ENCODE measurements around the gene SH2D3C.

SH2D3C gene

DNA sequence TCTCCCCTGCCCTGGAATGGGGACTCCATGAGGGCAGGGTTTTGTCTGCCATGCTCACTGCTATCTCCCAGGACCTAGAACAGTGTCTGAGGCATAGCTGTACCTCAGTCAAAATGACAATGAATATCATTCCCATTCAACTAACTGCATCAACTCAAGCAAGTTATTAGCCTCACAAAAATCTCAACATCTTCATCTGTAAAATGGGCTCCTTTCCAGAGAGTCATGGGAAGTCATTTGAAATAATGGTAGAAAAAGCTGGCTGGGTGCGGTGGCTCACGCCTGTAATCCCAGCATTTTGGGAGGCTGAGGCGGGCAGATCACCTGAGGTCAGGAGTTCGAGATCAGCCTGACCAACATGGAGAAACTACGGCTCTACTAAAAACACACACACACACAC, 9.4 kb downstream of the SH2D3C start:
- Histone ChIP-seq H3K9ac (ENCODE audit: low read length) (no peak overlapping the region), H3K36me3 (ENCODE audit: low read length) (no peaks in the 10 kb centered on the region), H3K27ac (ENCODE audit: low read depth, low read length) (no peak overlapping the region), H3K9me2 (replicated peaks; ENCODE audit: insufficient read depth, low read length) (no peaks in the 10 kb centered on the region), H3K4me2 (ENCODE audit: low read depth, low read length, poor library complexity, severe bottlenecking) (no peak overlapping the region), H3K27me3 (ENCODE audit: low read length) (no peaks in the 10 kb centered on the region), H3K9me3 (ENCODE audit: insufficient read depth, low read length) (no peaks in the 10 kb centered on the region), H4K20me1 (ENCODE audit: low read depth, low read length) (no peaks in the 10 kb centered on the region), H2AFZ (ENCODE audit: low read depth, low read length, severe bottlenecking) (no peak overlapping the region), H3F3A (ENCODE audit: insufficient read depth) (peaks cover 7% of the 10 kb centered on the region), H3K79me2 (ENCODE audit: insufficient read depth, low read length) (no peaks in the 10 kb centered on the region), H3K4me3 (ENCODE audit: insufficient read depth, low read length, poor library complexity, severe bottlenecking) (no peak overlapping the region)
- TF ChIP-seq EZH2phosphoT487 (conservative IDR thresholded peaks at IDR 0.05; ENCODE audit: low read length), result no peak
- TF ChIP-seq, protein P1, sequence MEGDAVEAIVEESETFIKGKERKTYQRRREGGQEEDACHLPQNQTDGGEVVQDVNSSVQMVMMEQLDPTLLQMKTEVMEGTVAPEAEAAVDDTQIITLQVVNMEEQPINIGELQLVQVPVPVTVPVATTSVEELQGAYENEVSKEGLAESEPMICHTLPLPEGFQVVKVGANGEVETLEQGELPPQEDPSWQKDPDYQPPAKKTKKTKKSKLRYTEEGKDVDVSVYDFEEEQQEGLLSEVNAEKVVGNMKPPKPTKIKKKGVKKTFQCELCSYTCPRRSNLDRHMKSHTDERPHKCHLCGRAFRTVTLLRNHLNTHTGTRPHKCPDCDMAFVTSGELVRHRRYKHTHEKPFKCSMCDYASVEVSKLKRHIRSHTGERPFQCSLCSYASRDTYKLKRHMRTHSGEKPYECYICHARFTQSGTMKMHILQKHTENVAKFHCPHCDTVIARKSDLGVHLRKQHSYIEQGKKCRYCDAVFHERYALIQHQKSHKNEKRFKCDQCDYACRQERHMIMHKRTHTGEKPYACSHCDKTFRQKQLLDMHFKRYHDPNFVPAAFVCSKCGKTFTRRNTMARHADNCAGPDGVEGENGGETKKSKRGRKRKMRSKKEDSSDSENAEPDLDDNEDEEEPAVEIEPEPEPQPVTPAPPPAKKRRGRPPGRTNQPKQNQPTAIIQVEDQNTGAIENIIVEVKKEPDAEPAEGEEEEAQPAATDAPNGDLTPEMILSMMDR (IDR thresholded peaks at IDR 0.05; ENCODE audit: insufficient read depth, low read length, poor library complexity, severe bottlenecking), result no peak

DNA sequence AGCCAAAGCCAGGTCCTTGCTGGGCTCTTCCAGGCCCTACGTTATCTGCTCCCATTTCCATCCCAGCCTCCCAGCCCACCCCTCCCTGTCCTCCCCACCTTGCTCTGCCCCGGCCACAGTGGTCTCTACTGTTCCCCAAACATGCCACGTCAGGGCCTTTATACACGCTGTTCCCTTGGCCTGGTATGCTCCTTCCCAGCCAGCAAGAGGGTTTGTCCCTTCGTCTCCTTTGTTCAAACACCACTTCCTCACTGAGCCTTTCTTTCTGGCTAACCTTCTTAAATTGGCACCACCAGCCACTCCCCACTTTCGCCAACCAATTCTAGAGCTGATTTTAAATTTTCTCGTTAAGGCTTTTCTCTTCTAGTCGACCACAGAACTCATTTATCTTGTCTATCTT, 9.8 kb downstream of the SH2D3C start:
- no peak overlapping the region for H2AFZ ChIP-seq (ENCODE audit: low read depth, low read length, severe bottlenecking)
- no peaks in the 10 kb centered on the region for H3K9me3 ChIP-seq (ENCODE audit: insufficient read depth, low read length)
- H3K9ac ChIP-seq (ENCODE audit: low read length), result no peak overlapping the region
- H3K4me2 ChIP-seq (ENCODE audit: low read depth, low read length, poor library complexity, severe bottlenecking), result no peak overlapping the region
- H3K9me2 ChIP-seq (replicated peaks; ENCODE audit: insufficient read depth, low read length), result no peaks in the 10 kb centered on the region
- no peak overlapping the region for H3K4me3 ChIP-seq (ENCODE audit: insufficient read depth, low read length, poor library complexity, severe bottlenecking)
- H3K36me3 ChIP-seq (ENCODE audit: low read length), result no peaks in the 10 kb centered on the region
- TF ChIP-seq EZH2phosphoT487 (conservative IDR thresholded peaks at IDR 0.05; ENCODE audit: low read length), result no peak
- H3K79me2 ChIP-seq (ENCODE audit: insufficient read depth, low read length), result no peaks in the 10 kb centered on the region
- no peak overlapping the region for H3K27ac ChIP-seq (ENCODE audit: low read depth, low read length)
- no peaks in the 10 kb centered on the region for H4K20me1 ChIP-seq (ENCODE audit: low read depth, low read length)
- H3K27me3 ChIP-seq (ENCODE audit: low read length), result no peaks in the 10 kb centered on the region
- H3F3A ChIP-seq (ENCODE audit: insufficient read depth), result peaks cover 7% of the 10 kb centered on the region

DNA sequence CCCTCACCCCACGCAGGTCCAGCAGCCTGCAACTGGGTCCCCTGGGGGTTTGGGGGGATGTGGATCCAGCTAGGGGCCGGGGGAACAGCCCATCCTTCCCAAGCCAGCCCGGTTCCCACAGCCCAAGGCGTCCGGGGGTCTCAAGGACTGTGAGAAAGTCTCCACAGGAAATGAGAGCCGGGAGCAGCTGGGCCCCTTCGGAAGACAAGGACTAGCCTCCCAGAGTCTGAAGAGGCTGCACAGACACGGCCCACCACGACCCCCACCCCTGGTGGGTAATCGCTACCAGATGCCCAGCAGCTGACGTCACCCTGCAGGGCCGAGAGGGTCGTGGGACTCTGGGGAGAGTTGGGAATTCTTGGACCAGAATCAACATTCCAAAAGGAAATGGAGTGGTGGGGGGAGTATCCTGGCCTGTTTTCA, 10.5 kb downstream of the SH2D3C start:
- no peaks in the 10 kb centered on the region for H3K9me2 ChIP-seq (replicated peaks; ENCODE audit: insufficient read depth, low read length)
- H3K4me3 ChIP-seq (ENCODE audit: insufficient read depth, low read length, poor library complexity, severe bottlenecking), result no peak overlapping the region
- H3K27me3 ChIP-seq (ENCODE audit: low read length), result no peaks in the 10 kb centered on the region
- H3K9ac ChIP-seq (ENCODE audit: low read length), result no peak overlapping the region
- H3K4me2 ChIP-seq (ENCODE audit: low read depth, low read length, poor library complexity, severe bottlenecking), result no peak overlapping the region
- H4K20me1 ChIP-seq (ENCODE audit: low read depth, low read length), result no peaks in the 10 kb centered on the region
- no peaks in the 10 kb centered on the region for H3K79me2 ChIP-seq (ENCODE audit: insufficient read depth, low read length)
- no peak overlapping the region for H3K27ac ChIP-seq (ENCODE audit: low read depth, low read length)
- no peak overlapping the region for H2AFZ ChIP-seq (ENCODE audit: low read depth, low read length, severe bottlenecking)
- TF ChIP-seq EZH2phosphoT487 (conservative IDR thresholded peaks at IDR 0.05; ENCODE audit: low read length), result no peak
- TF ChIP-seq, protein P1 (IDR thresholded peaks at IDR 0.05; ENCODE audit: insufficient read depth, low read length, poor library complexity, severe bottlenecking), result no peak
- peaks cover 4% of the 10 kb centered on the region for H3F3A ChIP-seq (ENCODE audit: insufficient read depth)
- no peaks in the 10 kb centered on the region for H3K9me3 ChIP-seq (ENCODE audit: insufficient read depth, low read length)
- H3K36me3 ChIP-seq (ENCODE audit: low read length), result no peaks in the 10 kb centered on the region

GRCh38 chr9:127767410-127767809, 11.1 kb downstream of the SH2D3C start:
- no peak overlapping the region for H3K27ac ChIP-seq (ENCODE audit: low read depth, low read length)

More at GRCh38 chr9:127767410-127767809, 11.1 kb downstream of the SH2D3C start:
- no peaks in the 10 kb centered on the region for H3K36me3 ChIP-seq (ENCODE audit: low read length)
- peaks cover 4% of the 10 kb centered on the region for H3F3A ChIP-seq (ENCODE audit: insufficient read depth)
- no peak overlapping the region for H3K9ac ChIP-seq (ENCODE audit: low read length)
- no peak overlapping the region for H3K4me2 ChIP-seq (ENCODE audit: low read depth, low read length, poor library complexity, severe bottlenecking)
- H3K79me2 ChIP-seq (ENCODE audit: insufficient read depth, low read length), result no peaks in the 10 kb centered on the region
- no peak overlapping the region for H3K4me3 ChIP-seq (ENCODE audit: insufficient read depth, low read length, poor library complexity, severe bottlenecking)
- H3K27me3 ChIP-seq (ENCODE audit: low read length), result no peaks in the 10 kb centered on the region
- no peak overlapping the region for H2AFZ ChIP-seq (ENCODE audit: low read depth, low read length, severe bottlenecking)
- H3K9me3 ChIP-seq (ENCODE audit: insufficient read depth, low read length), result no peaks in the 10 kb centered on the region
- H4K20me1 ChIP-seq (ENCODE audit: low read depth, low read length), result no peaks in the 10 kb centered on the region
- H3K9me2 ChIP-seq (replicated peaks; ENCODE audit: insufficient read depth, low read length), result no peaks in the 10 kb centered on the region
- TF ChIP-seq, protein P1 (IDR thresholded peaks at IDR 0.05; ENCODE audit: insufficient read depth, low read length, poor library complexity, severe bottlenecking), result no peak
- TF ChIP-seq EZH2phosphoT487 (conservative IDR thresholded peaks at IDR 0.05; ENCODE audit: low read length), result no peak

Measured in SU-DHL-6 (cell line).